Stimulated activated CD4-positive, alpha-beta T cell treated with anti-CD3 and anti-CD28 coated beads, TNF-alpha, amount 100 ng/mL, for 4 hours (primary cell): ENCODE measurements around the gene TTLL7.
"Not testable (repeated sequence)": the region's sequence is repeated elsewhere in the genome, so short reads cannot be mapped to it uniquely, and the experiment has no call there.

Experiments
- DNase-seq, 3 experiments: peaks; one replicate each; pipeline ENCODE4 v3.0.0-alpha.2; 2020; ENCODE audit warnings: low read depth in 3 of 3

TTLL7 gene

GRCh38 chr1:83932281-83932680, 66.7 kb downstream of the TTLL7 start:
- no peak for DNase-seq

GRCh38 chr1:83931658-83932253, 67.2 kb downstream of the TTLL7 start:
- DNase-seq = no peak

- no peak for DNase-seq
Observed at GRCh38 chr1:83929184-83929583, 69.7 kb downstream of the TTLL7 start.

GRCh38 chr1:83928396-83928795, 70.5 kb downstream of the TTLL7 start:
- DNase-seq = no peak

GRCh38 chr1:83927701-83928100, 71.2 kb downstream of the TTLL7 start:
- no peak for DNase-seq

GRCh38 chr1:83927061-83927460, 71.9 kb downstream of the TTLL7 start:
- no peak for DNase-seq

- no peak for DNase-seq
Observed at GRCh38 chr1:83923553-83923952, 75.4 kb downstream of the TTLL7 start.

- DNase-seq = no peak
Observed at GRCh38 chr1:83922431-83922830, 76.5 kb downstream of the TTLL7 start.

- no peak for DNase-seq
Observed at GRCh38 chr1:83920320-83920719, 78.6 kb downstream of the TTLL7 start.

GRCh38 chr1:83919872-83920271, 79.1 kb downstream of the TTLL7 start:
- DNase-seq = no peak

- DNase-seq = no peak
Observed at GRCh38 chr1:83918688-83919285, 80.1 kb downstream of the TTLL7 start.

GRCh38 chr1:83917959-83918358, 81.0 kb downstream of the TTLL7 start:
- no peak for DNase-seq

GRCh38 chr1:83916094-83916493, 82.8 kb downstream of the TTLL7 start:
- not testable (repeated sequence) for DNase-seq

GRCh38 chr1:83912876-83913275, 86.1 kb downstream of the TTLL7 start:
- no peak for DNase-seq

GRCh38 chr1:83910461-83910860, 88.5 kb downstream of the TTLL7 start:
- no peak for DNase-seq

- DNase-seq = no peak
Observed at GRCh38 chr1:83909687-83910086, 89.2 kb downstream of the TTLL7 start.

- no peak for DNase-seq
Observed at GRCh38 chr1:83905315-83905907, 93.5 kb downstream of the TTLL7 start.

- DNase-seq = no peak
Observed at GRCh38 chr1:83901547-83902155, 97.3 kb downstream of the TTLL7 start.

GRCh38 chr1:83900524-83900923, 98.4 kb downstream of the TTLL7 start:
- DNase-seq = no peak

GRCh38 chr1:83897516-83897915, 101.4 kb downstream of the TTLL7 start:
- no peak for DNase-seq

GRCh38 chr1:83896299-83896698, 102.6 kb downstream of the TTLL7 start:
- no peak for DNase-seq

GRCh38 chr1:83889707-83890106, 109.2 kb downstream of the TTLL7 start:
- DNase-seq = no peak

GRCh38 chr1:83887483-83887882, 111.4 kb downstream of the TTLL7 start:
- DNase-seq = no peak
